Naive B cell (primary cell): ENCODE results near the gene GIT2. TPM values are rescaled to one million over a fixed set of nuclear protein-coding genes. Genes with fewer than 3 reads are reported as not detected.
"Not testable (repeated sequence)": the region's sequence is repeated elsewhere in the genome, so short reads cannot be mapped to it uniquely, and the experiment has no call there.

Source experiments
- ATAC-seq, 2 donors: fragments of 150-1000 bp; cut with Tn5 transposase; 2 replicates each; pipeline ENCODE4 v1.10.0; 2021; ENCODE audit warnings: low read depth in 2 of 2, mild to moderate bottlenecking in 2 of 2, moderate library complexity in 2 of 2
- DNase-seq: peaks from one replicate; pipeline ENCODE4 v3.0.0; 2022
- H3K27ac Mint-ChIP-seq, 6 donors: one replicate each; pipeline ENCODE4 v1.8.0; 2020 to 2022; ENCODE audit warnings: mild to moderate bottlenecking in 6 of 6, mixed read lengths in 6 of 6, moderate library complexity in 5 of 6, inconsistent platforms in 2 of 6
- H3K27me3 Mint-ChIP-seq, 3 donors: one replicate each; pipeline ENCODE4 v1.8.0; 2021 to 2022; ENCODE audit warnings: mixed read lengths in 3 of 3, mild to moderate bottlenecking in 1 of 3
- H3K36me3 Mint-ChIP-seq, 2 donors: one replicate each; pipeline ENCODE4 v1.8.0; 2020 to 2022; ENCODE audit warnings: mixed read lengths in 2 of 2, inconsistent platforms in 1 of 2, mild to moderate bottlenecking in 1 of 2
- H3K4me1 Mint-ChIP-seq, 3 donors: one replicate each; pipeline ENCODE4 v1.8.0; 2020 to 2022; ENCODE audit warnings: mixed read lengths in 3 of 3, inconsistent platforms in 1 of 3, mild to moderate bottlenecking in 1 of 3, moderate library complexity in 1 of 3
- H3K4me3 Mint-ChIP-seq, 8 donors: one replicate each; pipeline ENCODE4 v1.8.0; 2020 to 2022; ENCODE audit warnings: mild to moderate bottlenecking in 8 of 8, mixed read lengths in 8 of 8, moderate library complexity in 8 of 8, inconsistent platforms in 2 of 8
- H3K9me3 Mint-ChIP-seq, 7 donors: one replicate each; pipeline ENCODE4 v1.8.0; 2020 to 2022; ENCODE audit warnings: mixed read lengths in 7 of 7, mild to moderate bottlenecking in 5 of 7, inconsistent platforms in 2 of 7, moderate library complexity in 1 of 7
- polyA plus RNA-seq, 6 donors: library from polyadenylated mRNA; unstranded; fragments of 300-500 nt; fragmentation: Illumina TruSeq; gene quantifications; one replicate each; pipeline ENCODE4 v1.2.3, GENCODE V29; 2021; ENCODE audit warnings: low read depth in 6 of 6

GIT2 gene
- polyA plus RNA-seq, 6 donors from 2014 or later = 95.1 to 129 (median 101) TPM

- H3K9me3 Mint-ChIP-seq, H3K4me3 Mint-ChIP-seq, ATAC-seq, H3K27me3 Mint-ChIP-seq, DNase-seq: not testable (repeated sequence)
- peaks cover 18 to 19% of the 10 kb centered on the region in 2 donors for H3K36me3 Mint-ChIP-seq
- H3K4me1 Mint-ChIP-seq = peaks cover 0 to 11% (median 8%) of the 10 kb centered on the region in 3 donors
- peak overlapping the region in 1 of 6 donors; percentile 74 for H3K27ac Mint-ChIP-seq
Observed at GRCh38 chr12:109929326-109929725, 66.8 kb downstream of the GIT2 start.

GRCh38 chr12:109928058-109928656 is 68.0 kb downstream of the GIT2 start:
- H3K36me3 Mint-ChIP-seq = peaks cover 12 to 19% of the 10 kb centered on the region in 2 donors
- ATAC-seq = no peak

GRCh38 chr12:109927622-109928021 is 68.5 kb downstream of the GIT2 start:
- no peaks in the 10 kb centered on the region for H3K27me3 Mint-ChIP-seq
- H3K4me3 Mint-ChIP-seq = no peak overlapping the region
- H3K9me3 Mint-ChIP-seq = no peaks in the 10 kb centered on the region
- H3K27ac Mint-ChIP-seq = peak overlapping the region in 3 of 6 donors; percentile 65 to 81 (median 75)
- DNase-seq (peak; percentile 11), ATAC-seq (peak in 1 of 2 donors; percentile 54)
- peaks cover 0 to 15% (median 9%) of the 10 kb centered on the region in 3 donors for H3K4me1 Mint-ChIP-seq
- peaks cover 12 to 19% of the 10 kb centered on the region in 2 donors for H3K36me3 Mint-ChIP-seq

More at GRCh38 chr12:109928058-109928656, 68.0 kb downstream of the GIT2 start:
- Mint-ChIP-seq H3K9me3 (no peaks in the 10 kb centered on the region), H3K4me3 (no peak overlapping the region), H3K27ac (peak overlapping the region in 3 of 6 donors; percentile 33 to 72 (median 65)), H3K27me3 (no peaks in the 10 kb centered on the region), H3K4me1 (peaks cover 0 to 13% (median 9%) of the 10 kb centered on the region in 3 donors)
- DNase-seq = no peak

- H3K27ac Mint-ChIP-seq = peak overlapping the region in 1 of 6 donors; percentile 69
- H3K4me3 Mint-ChIP-seq = no peak overlapping the region
- no peak for ATAC-seq
Observed at GRCh38 chr12:109926488-109927210, 69.5 kb downstream of the GIT2 start.

GRCh38 chr12:109926016-109926415 is 70.2 kb downstream of the GIT2 start:
- no peak for ATAC-seq
- no peak for DNase-seq
- peaks cover 8 to 10% of the 10 kb centered on the region in 2 donors for H3K36me3 Mint-ChIP-seq

More at GRCh38 chr12:109926488-109927210, 69.5 kb downstream of the GIT2 start:
- no peak for DNase-seq
- Mint-ChIP-seq H3K9me3 (no peaks in the 10 kb centered on the region), H3K4me1 (peaks cover 0 to 15% (median 9%) of the 10 kb centered on the region in 3 donors), H3K27me3 (no peaks in the 10 kb centered on the region), H3K36me3 (peaks cover 6 to 12% of the 10 kb centered on the region in 2 donors)

GRCh38 chr12:109925185-109925840 is 70.9 kb downstream of the GIT2 start:
- peaks cover 12 to 14% of the 10 kb centered on the region in 2 donors for H3K36me3 Mint-ChIP-seq
- ATAC-seq (no peak), DNase-seq (no peak)
- H3K27me3 Mint-ChIP-seq = no peaks in the 10 kb centered on the region
- peak overlapping the region in 3 of 6 donors; percentile 31 to 89 (median 48) for H3K27ac Mint-ChIP-seq
- peaks cover 0 to 15% (median 9%) of the 10 kb centered on the region in 3 donors for H3K4me1 Mint-ChIP-seq
- no peaks in the 10 kb centered on the region for H3K9me3 Mint-ChIP-seq
- no peak overlapping the region for H3K4me3 Mint-ChIP-seq

More at GRCh38 chr12:109926016-109926415, 70.2 kb downstream of the GIT2 start:
- Mint-ChIP-seq H3K27me3 (no peaks in the 10 kb centered on the region), H3K27ac (no peak overlapping the region), H3K4me1 (peaks cover 0 to 15% (median 9%) of the 10 kb centered on the region in 3 donors), H3K4me3 (no peak overlapping the region), H3K9me3 (no peaks in the 10 kb centered on the region)

- DNase-seq = no peak
- Mint-ChIP-seq H3K4me3 (no peak overlapping the region), H3K36me3 (peaks cover 9 to 13% of the 10 kb centered on the region in 2 donors), H3K4me1 (peaks cover 0 to 15% (median 9%) of the 10 kb centered on the region in 3 donors), H3K9me3 (no peaks in the 10 kb centered on the region), H3K27me3 (no peaks in the 10 kb centered on the region), H3K27ac (peak overlapping the region in 1 of 6 donors; percentile 23)
- ATAC-seq = no peak
Observed at GRCh38 chr12:109923481-109924245, 72.5 kb downstream of the GIT2 start.

- no peaks in the 10 kb centered on the region for H3K27me3 Mint-ChIP-seq
- H3K9me3 Mint-ChIP-seq = no peaks in the 10 kb centered on the region
- ATAC-seq = no peak
- DNase-seq = no peak
- H3K4me3 Mint-ChIP-seq = no peak overlapping the region
- peaks cover 0 to 15% (median 9%) of the 10 kb centered on the region in 3 donors for H3K4me1 Mint-ChIP-seq
- peaks cover 9 to 15% of the 10 kb centered on the region in 2 donors for H3K36me3 Mint-ChIP-seq
- peak overlapping the region in 1 of 6 donors; percentile 23 for H3K27ac Mint-ChIP-seq
Observed at GRCh38 chr12:109923038-109923437, 73.1 kb downstream of the GIT2 start.

GRCh38 chr12:109921982-109922381 is 74.2 kb downstream of the GIT2 start:
- H3K4me1 Mint-ChIP-seq = peaks cover 0 to 11% (median 9%) of the 10 kb centered on the region in 3 donors
- no peak overlapping the region for H3K4me3 Mint-ChIP-seq
- H3K27me3 Mint-ChIP-seq = no peaks in the 10 kb centered on the region
- H3K27ac Mint-ChIP-seq = peak overlapping the region in 1 of 6 donors; percentile 7
- DNase-seq = no peak
- H3K9me3 Mint-ChIP-seq = no peaks in the 10 kb centered on the region
- H3K36me3 Mint-ChIP-seq = peaks cover 9 to 25% of the 10 kb centered on the region in 2 donors
- ATAC-seq = no peak

- peak overlapping the region in 1 of 6 donors; percentile 57 for H3K27ac Mint-ChIP-seq
- no peak for ATAC-seq
- no peak for DNase-seq
- no peak overlapping the region for H3K4me3 Mint-ChIP-seq
- H3K9me3 Mint-ChIP-seq = no peaks in the 10 kb centered on the region
- H3K36me3 Mint-ChIP-seq = peaks cover 15 to 33% of the 10 kb centered on the region in 2 donors
- peaks cover 0 to 11% (median 9%) of the 10 kb centered on the region in 3 donors for H3K4me1 Mint-ChIP-seq
- no peaks in the 10 kb centered on the region for H3K27me3 Mint-ChIP-seq
Observed at GRCh38 chr12:109920261-109920780, 75.8 kb downstream of the GIT2 start.

- no peak for DNase-seq
- no peak for ATAC-seq
- Mint-ChIP-seq H3K27ac (no peak overlapping the region), H3K36me3 (peaks cover 24 to 33% of the 10 kb centered on the region in 2 donors), H3K9me3 (no peaks in the 10 kb centered on the region), H3K4me1 (peaks cover 0 to 5% (median 2%) of the 10 kb centered on the region in 3 donors), H3K27me3 (no peaks in the 10 kb centered on the region), H3K4me3 (no peak overlapping the region)
Observed at GRCh38 chr12:109919456-109919855, 76.7 kb downstream of the GIT2 start.

GRCh38 chr12:109916045-109916444 is 80.1 kb downstream of the GIT2 start:
- peaks cover 0 to 4% (median 0%) of the 10 kb centered on the region in 3 donors for H3K4me1 Mint-ChIP-seq
- no peaks in the 10 kb centered on the region for H3K9me3 Mint-ChIP-seq
- ATAC-seq = no peak
- no peak for DNase-seq
- no peaks in the 10 kb centered on the region for H3K27me3 Mint-ChIP-seq
- H3K27ac Mint-ChIP-seq = peak overlapping the region in 2 of 6 donors; percentile 7 to 14
- H3K4me3 Mint-ChIP-seq = no peak overlapping the region
- peaks cover 33 to 45% of the 10 kb centered on the region in 2 donors for H3K36me3 Mint-ChIP-seq
